ENCODE results near the gene GSE1. TPM values are rescaled to one million over a fixed set of nuclear protein-coding genes. Genes with fewer than 3 reads are reported as not detected.
A peak's percentile ranks its signal among the peaks of the same experiment; 100 is the strongest.

Gene GSE1
- total RNA-seq, 6 experiments from 2014 or later, result 30.0 to 48.0 (median 38.8) TPM

DNA sequence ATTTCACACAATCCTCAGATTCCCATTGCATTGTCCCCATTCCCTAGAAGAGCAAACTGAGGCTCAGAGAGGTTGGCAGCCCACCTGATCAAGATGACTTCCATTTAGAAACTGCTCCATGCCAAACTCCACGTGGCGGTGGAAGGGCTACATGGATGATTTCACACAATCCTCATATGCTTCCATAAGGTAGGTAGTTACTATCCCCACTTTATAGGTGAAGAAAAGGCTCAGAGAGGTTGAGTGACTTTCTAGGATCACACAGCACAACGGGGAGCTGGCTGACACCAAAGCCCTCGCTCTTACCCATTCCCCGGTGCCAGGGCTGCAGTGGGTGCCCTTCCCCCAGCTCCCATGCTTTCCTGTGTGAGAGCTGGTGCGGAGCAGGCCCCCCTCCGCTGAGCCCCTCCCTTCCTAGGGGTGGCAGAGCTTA, 85.4 kb downstream of the GSE1 start:
- ATAC-seq, result no peak
- no peak for DNase-seq
- intact Hi-C loops (cut with DNase I), result no loop called here
- no peak overlapping the region for H3K27ac ChIP-seq
- TF ChIP-seq POLR2A (IDR thresholded peaks at IDR 0.05), result no peak
- TF ChIP-seq, protein P1, sequence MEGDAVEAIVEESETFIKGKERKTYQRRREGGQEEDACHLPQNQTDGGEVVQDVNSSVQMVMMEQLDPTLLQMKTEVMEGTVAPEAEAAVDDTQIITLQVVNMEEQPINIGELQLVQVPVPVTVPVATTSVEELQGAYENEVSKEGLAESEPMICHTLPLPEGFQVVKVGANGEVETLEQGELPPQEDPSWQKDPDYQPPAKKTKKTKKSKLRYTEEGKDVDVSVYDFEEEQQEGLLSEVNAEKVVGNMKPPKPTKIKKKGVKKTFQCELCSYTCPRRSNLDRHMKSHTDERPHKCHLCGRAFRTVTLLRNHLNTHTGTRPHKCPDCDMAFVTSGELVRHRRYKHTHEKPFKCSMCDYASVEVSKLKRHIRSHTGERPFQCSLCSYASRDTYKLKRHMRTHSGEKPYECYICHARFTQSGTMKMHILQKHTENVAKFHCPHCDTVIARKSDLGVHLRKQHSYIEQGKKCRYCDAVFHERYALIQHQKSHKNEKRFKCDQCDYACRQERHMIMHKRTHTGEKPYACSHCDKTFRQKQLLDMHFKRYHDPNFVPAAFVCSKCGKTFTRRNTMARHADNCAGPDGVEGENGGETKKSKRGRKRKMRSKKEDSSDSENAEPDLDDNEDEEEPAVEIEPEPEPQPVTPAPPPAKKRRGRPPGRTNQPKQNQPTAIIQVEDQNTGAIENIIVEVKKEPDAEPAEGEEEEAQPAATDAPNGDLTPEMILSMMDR (IDR thresholded peaks at IDR 0.05), result no peak
- no peaks in the 10 kb centered on the region for H3K9me3 ChIP-seq
- 83% methylated on average over 1 of the region's 7 CpGs for WGBS (ENCODE audit: insufficient coverage, low coverage, low lambda C conversion rate, missing lambda C conversion rate)
- no peaks in the 10 kb centered on the region for H3K36me3 ChIP-seq
- H3K4me3 ChIP-seq, result no peak overlapping the region
- no peaks in the 10 kb centered on the region for H3K27me3 ChIP-seq
- H3K4me1 ChIP-seq, result no peaks in the 10 kb centered on the region

DNA sequence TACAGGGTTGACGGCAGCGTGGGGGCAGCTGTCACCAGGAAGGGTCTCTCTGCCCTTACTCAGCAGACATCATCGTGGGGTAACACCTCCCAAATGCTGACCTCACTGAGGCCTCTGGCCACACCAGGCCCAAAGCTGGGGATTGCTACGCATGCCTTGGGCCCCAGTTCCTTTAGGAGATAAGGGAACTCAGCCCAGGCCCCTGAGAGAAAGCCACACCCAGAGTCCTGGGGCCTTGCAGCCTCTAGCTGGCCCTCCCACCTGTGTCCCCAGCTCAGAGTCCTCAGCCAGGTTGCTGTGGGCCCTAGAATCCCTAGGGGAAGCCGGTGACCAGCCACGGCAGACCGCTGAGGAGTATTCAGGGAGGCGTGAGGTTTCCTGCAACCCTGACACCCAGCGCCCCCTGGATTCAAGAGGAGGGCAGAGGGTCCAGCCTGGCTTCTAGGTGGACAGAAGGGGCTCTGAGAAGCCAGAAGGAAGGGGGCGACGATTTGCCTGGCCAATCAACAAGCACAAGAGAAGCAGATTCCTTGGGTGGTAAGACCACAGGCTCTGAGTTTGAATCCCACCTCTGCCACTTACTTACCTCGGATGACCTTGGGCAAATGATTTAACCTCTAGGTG, 85.9 kb downstream of the GSE1 start:
- TF ChIP-seq POLR2A (IDR thresholded peaks at IDR 0.05), result no peak
- TF ChIP-seq, protein P1 (IDR thresholded peaks at IDR 0.05), result no peak
- no peaks in the 10 kb centered on the region for H3K36me3 ChIP-seq
- no peaks in the 10 kb centered on the region for H3K27me3 ChIP-seq
- H3K4me1 ChIP-seq, result no peaks in the 10 kb centered on the region
- H3K4me3 ChIP-seq, result no peak overlapping the region
- no peak for DNase-seq
- no peak for ATAC-seq
- intact Hi-C loops (cut with DNase I), result no loop called here
- no peak overlapping the region for H3K27ac ChIP-seq
- 80% methylated on average over 1 of the region's 12 CpGs for WGBS (ENCODE audit: insufficient coverage, low coverage, low lambda C conversion rate, missing lambda C conversion rate)
- no peaks in the 10 kb centered on the region for H3K9me3 ChIP-seq

- H3K4me3 ChIP-seq, result no peak overlapping the region
- no peaks in the 10 kb centered on the region for H3K27me3 ChIP-seq
- TF ChIP-seq, protein P1 (IDR thresholded peaks at IDR 0.05), result no peak
- no peak for TF ChIP-seq POLR2A (IDR thresholded peaks at IDR 0.05)
- H3K36me3 ChIP-seq, result no peaks in the 10 kb centered on the region
- ATAC-seq (peak in 1 of 4 donors; percentile 34), DNase-seq (no peak)
- 62% methylated on average over 5 of the region's 7 CpGs for WGBS (ENCODE audit: insufficient coverage, low coverage, low lambda C conversion rate, missing lambda C conversion rate)
- intact Hi-C loops (cut with DNase I), result no loop called here
- no peaks in the 10 kb centered on the region for H3K4me1 ChIP-seq
- H3K27ac ChIP-seq, result no peak overlapping the region
- H3K9me3 ChIP-seq, result no peaks in the 10 kb centered on the region
These were observed 86.5 kb downstream of the GSE1 start for GRCh38 chr16:85699628-85700027.

DNA sequence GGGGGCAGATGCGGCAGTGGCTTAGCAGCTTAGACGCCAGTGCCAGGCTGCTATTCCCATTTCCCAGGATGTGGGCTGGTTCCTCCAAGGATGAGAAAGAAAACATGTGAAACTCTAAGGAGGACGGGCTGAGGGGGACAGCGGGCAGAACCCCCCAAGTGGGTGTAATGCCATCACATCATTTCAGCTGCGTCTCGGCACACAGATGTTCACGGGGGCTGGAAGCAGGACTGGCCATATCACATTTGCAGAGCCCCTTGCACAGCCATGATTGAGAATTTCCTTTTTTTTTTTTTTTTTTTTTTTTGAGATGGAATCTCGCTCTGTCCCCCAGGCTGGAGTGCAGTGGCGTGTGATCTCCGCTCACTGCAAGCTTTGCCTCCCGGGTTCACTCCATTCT, 90.9 kb downstream of the GSE1 start:
- Histone ChIP-seq H3K4me1 (no peaks in the 10 kb centered on the region), H3K36me3 (no peaks in the 10 kb centered on the region), H3K9me3 (no peaks in the 10 kb centered on the region), H3K27ac (no peak overlapping the region), H3K4me3 (no peak overlapping the region), H3K27me3 (no peaks in the 10 kb centered on the region)
- WGBS (ENCODE audit: insufficient coverage, low coverage, low lambda C conversion rate, missing lambda C conversion rate), result 85% methylated on average over 5 of the region's 11 CpGs
- DNase-seq (no peak), ATAC-seq (no peak)
- intact Hi-C loops (cut with DNase I), result no loop called here
- TF ChIP-seq, protein P1 (IDR thresholded peaks at IDR 0.05), result no peak
- TF ChIP-seq POLR2A (IDR thresholded peaks at IDR 0.05), result no peak

Data from right lobe of liver (tissue), 6 donors.